NOMO-1 treated with dmso at 0.1 percent for 144 hours (cell line): ENCODE data around the gene TMEM217.

ENCODE experiments used
- DNase-seq: peaks from one replicate; lab custom pipeline; 2025; ENCODE audit not compliant: unreplicated experiment; lab: John Stamatoyannopoulos, UW

Gene TMEM217

DNA sequence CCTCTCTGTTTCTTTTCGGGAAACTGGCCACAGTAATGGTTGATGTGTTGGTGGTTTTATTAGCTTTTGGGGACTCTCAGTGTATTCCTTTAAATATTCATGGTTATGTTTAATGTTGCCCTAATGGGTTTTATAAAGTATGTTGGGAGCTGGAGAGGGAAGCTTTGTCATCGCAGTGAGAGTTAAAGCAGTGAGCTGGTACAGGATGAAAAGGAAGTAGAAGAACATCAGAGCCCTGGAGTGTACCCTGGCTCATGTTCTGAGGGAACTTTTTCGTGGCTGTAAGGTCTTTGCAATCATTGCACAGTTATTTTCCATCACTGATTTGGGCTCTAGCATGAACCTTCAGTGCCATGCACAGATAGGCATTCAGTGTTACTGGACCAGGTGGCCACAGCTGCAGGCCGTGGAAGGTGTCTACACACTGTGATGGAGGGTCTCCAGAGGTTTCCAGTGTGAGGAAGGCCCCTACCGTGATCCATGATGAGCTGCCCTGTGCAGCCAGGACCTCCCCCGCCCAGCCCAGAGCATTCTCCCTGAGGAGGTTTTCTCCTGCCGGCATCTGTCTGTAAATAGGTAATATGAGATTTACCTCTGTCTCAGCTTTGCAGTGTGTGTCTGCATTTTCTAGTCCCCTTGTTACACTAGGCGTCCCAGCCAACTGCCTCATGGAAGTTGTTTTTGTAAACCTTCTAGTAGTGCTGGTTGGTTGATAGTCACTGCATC is 22.4 kb upstream of the TMEM217 start:
- peak; percentile 32 for DNase-seq

DNA sequence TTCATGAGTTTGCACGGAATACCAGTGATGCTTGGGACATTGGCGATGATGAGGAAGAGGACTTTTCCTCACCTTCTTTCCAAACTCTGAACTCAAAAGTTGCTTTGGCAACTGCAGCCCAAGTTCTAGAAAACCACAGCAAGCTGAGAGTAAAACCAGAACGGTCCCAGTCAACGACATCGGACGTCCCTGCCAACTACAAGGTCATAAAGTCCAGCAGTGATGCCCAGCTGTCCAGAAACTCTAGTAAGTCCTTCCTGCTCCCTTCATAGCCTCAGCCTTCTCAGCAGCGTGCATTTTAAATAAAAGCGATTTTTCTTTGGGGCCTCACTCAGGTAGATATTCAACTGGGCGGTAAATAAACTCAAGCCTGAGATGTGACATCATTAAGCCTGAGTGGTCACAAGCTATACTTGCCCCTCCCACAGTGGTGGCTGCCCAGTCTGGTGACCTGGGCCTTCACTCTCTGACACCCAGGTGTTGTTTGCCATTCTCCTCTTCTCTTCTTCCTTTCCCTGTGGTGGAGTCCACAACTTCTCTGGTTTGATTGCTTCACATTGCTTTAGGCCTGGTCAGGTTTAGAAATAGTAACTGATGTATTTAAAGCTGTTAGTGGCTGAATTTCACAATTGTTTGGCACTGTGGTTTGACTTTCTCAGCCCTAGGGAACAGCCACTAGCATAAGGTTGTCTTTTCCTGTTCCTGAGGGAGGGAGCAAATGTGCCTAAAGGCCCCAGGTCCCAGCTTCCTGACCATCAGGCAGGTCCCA is 21.6 kb upstream of the TMEM217 start:
- DNase-seq: peak; percentile 76

DNA sequence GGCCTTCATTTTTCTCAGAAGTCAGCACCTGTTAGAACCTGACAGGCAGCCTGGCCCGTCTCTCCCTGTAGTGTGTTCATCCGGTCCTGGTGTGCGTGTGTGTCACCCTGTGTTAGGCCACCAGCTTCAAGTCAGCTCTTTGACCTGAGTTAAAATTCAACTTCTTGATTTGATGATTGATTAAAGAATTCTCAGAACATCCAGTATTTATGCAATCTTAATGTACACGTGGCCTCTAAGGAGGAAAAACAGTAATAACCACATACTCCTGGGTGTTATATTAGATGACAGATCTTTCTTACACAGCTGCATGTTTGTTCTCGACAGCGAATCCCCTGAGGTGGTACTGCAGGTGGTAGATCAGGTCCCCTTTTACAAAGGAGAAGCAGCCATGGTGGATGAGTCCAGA is 19.1 kb upstream of the TMEM217 start:
- no peak for DNase-seq

DNA sequence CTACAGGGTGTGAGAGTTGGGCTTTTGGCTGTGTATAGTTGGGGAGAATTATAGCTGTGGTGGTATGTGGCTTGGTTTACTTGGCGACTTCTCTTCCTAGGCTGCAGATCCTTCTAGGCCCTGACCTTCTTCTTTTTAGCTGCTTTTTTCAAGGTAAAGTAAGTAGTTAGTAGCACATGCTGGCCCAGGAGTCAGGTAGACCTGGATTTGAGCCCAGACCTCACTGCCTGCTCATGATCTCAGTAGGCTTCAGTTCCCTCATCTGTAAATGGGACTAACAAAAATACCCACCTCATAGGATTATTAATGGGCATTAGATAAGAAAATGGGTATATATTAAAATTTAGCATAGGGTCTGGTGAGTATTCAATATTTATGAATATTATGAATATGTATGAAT is 17.4 kb upstream of the TMEM217 start:
- no peak for DNase-seq

DNA sequence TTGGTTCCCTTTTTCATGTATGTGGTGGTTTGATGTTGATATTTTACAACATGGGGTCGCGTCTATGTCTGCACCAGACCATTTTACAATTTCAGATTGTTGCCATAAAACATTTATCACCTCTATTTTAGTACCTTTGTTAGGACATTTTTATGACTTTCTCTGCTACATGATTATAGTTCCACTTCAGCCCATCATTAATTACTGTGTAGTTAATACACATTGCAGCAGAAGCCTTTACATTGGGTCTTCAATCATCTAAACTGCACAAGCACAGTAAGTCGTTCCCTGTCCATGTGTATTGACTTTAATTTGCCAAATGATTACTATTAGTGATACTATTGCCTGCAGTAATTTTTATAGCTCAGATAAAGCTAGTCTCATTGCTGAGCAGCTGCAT is 15.7 kb upstream of the TMEM217 start:
- no peak for DNase-seq

DNA sequence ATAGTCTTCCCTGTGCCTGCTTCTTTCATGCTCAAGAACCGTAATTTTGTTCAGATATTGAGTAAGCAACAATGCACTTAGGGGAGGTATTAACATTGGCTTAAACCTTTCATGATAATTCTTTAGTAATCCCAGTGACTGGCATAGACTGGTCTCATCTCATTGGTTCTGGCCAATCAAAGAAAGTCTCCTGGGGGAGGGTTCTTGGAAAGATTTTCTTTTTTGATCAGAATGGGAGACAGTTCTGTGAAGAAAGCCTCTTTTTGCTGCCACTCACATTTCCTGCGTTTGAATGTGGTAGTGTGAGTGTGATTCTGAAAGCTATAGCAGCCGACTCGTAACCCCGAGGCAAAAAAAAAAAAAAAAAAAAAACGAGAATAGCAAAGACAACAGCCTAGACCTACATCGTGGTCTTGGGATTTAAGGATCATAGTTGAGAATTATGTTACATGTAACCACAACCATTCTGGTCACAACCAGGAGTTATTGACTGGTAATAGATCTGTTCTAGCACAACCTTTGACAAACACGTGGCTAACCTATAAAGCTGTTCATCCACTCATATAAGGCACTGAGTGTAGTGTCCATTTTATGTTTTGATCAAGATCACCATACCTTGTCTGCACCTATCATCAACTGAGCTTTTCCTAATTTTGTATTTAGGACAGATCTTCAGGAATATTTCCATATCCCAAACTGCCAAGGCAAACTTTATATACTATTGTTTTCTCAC is 15.1 kb upstream of the TMEM217 start:
- no peak for DNase-seq

DNA sequence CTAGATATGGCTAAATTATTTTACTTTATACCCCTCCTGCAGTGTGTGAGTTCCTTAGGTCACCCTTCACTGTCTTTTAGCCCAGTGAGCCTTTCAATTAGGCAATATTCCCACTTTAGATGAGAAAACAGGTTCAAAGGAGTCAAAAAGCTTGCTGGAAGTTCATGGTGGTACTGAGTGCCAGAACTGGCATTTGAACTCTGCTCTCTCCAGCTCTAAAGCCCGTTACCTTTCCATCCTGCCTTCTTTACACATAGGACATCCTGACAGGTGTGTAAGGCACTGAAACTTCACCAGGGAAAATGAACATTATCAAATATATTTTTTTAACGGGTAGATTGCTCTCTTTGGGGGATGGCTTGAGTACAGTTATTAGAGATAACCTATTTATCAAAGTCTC is 11.2 kb upstream of the TMEM217 start:
- DNase-seq: no peak

DNA sequence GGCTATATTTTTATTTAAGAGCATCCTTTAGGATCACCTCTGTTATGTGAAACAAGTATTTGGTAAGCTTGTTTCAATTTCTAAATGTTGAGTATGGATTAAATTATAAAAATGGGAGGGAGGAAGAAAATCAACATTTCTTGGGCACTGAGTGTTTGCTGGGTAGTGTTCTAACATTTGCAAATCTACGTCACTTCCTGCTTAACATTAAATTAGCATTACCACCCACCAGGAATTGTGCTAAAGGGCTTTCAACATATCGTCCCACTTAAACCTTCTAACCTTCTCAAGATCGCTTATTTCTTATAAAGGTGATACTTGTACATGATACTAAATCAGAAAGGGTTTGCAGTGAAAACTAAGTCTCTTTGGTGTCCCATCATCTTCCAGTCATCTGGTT is 7.9 kb upstream of the TMEM217 start:
- DNase-seq: no peak

DNA sequence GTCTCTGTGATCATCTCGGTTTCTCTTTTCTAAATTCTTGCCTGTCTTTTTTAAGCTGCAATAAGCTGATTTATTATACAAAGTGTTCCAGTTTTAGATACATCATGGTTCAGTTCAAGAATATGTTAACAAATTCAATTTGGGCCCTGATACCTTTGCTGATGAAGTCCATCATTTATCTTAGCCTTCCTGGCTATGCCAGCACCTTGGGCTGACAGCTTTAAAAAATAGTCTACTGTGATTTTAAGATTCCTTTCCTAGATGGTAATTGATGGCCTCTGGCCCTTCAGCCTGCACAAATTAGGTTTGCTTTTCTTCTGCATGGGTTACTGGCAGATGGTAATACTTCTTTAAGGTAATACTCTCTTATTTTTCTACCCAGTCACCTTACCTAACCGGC is 7.1 kb upstream of the TMEM217 start:
- DNase-seq: no peak

DNA sequence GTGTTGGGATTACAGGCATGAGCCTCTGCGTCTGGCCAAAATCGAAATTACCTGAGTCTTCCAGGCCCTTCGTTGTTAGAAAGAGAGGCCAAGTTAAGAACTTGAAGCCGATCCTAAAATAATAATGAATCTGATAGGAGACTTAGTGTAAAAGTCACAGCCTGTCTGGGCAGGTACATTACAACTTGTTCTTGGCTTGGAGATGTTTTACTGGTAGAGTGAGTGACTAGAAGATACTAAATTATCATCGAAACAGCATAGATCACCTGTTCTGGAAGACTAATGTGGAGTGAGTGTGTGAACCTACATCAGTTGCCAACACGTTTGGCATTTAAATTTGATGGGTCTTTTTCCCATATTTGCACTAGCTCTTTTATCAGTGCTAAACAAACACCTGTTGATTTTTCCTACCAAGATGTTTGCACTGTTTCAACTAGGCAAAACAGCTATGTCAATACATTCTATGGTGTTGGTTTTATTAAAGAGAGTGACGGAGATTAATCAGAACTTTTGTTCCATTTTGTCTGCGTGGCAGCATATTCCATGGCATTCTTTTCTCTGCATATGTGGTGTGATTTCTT is 4.6 kb upstream of the TMEM217 start:
- DNase-seq: no peak

DNA sequence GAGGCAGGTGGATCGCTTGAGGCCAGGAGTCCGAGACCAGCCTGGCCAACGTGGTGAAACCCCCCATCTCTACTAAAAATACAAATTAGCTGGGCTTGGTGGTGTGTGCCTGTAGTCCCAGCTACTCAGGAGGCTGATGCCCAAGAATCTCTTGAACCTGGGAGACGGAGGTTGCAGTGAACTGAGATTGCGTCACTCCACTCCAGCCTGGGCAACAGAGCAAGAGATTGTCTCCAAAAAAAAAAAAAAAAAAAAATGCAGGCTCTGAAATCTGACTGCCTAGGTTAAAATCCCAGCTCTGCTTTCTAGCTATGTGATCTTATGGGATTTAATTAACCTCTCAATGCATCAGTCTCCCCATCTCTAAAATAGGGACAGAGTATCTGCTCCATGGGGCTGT is 3.3 kb upstream of the TMEM217 start:
- no peak for DNase-seq

DNA sequence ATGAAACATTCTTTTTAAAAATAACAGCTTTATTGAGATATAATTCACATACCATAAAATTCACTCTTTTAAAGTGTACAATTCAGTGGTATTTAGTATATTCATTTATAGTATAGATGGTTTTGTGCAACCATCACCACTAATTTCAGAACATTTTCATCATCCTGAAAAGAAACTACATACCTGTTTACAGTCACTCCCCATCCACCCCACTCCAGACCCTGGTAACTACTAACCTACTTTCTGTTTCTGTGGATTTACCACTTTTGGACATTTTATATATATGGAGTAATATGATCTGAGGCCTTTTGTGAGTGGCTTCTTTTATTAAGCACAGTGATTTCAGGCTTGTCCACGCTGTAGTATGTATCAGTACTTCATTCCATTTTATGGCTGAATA is 2.5 kb upstream of the TMEM217 start:
- no peak for DNase-seq

DNA sequence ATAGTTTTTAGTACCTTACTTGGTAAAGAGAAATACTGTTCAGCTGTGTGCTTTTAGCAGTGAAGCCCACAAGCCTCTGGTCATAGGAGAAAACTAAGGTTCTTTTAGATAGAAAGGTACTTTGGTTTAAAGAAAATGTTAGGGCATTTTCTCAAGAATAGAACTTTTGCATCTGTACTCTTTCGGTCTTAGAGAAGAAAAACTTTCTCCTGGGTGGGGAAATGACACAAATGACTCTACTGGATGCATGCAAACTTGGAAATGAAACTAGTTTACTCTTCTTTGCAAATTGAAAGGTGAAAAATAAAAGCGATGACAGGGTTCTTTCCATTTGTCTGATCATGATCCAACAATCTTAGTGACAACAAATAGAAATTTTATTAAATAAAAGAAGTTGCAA is 2.1 kb upstream of the TMEM217 start:
- no peak for DNase-seq

DNA sequence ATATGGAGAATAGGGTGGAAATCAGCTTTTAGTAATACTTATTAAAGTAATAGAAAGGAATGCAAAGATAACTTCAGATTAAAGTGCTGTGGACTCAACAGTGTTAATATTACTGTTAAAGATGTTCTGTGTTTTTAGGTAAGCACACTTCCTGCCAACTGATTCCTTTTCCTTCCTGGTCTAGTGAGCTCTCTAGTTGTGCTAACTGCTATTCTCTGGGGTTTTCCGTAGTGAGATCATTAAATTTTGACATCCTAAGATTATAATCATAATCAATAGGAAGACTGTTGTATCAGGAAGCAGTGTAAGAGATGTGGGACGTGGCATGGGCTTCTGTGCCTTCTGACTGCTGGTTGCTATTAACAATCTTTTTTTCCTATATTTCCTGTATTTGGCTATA is 1.2 kb upstream of the TMEM217 start:
- DNase-seq: no peak

DNA sequence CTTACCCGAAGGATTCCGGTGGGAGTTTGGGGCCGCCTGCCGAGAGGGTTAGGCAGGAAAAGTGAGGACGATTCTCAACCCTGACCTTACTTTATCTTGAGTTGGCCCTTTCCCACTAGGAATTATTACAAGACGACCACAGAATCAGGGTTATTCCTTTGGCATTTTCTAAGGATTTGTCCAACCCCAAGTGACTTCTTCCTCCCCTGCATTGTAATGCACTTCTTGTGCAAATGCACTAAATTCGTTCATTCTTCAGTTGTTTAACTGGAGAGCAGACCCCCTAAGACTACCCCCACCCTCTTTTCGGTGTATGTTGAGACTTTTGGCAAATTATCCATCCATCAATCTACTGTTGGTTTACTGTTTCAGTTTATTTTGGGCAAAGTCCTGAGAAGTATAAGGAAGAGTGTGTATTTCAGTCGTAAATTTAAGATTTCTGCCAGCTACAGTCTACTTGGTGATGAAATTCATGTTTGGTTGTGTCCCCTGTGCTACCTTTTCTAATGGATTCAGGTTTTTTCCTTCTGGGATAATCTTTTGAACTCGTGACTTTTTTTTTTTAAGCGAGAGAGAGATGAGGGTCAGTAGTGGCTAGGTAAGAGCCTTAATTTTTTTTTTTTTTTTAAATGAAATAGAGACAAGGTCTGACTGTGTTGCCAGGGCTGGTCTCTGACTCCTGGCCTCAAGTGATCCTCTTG is 611 bp upstream of the TMEM217 start:
- no peak for DNase-seq

DNA sequence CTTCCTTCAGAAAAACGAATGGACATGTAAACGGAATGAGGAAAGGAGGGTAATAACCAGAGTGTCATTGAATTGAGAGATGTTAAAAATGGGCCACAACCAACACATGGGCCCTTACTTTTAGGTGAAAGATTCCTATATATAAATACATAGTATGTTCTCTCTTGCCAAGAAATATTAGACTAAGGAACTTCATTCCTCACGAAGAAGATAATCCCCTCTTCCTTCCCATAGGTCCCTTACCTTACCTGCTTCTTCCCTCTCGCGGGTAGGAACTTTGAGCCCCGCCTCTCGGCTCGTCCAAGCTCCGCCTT is 667 bp downstream of the TMEM217 start:
- no peak for DNase-seq

DNA sequence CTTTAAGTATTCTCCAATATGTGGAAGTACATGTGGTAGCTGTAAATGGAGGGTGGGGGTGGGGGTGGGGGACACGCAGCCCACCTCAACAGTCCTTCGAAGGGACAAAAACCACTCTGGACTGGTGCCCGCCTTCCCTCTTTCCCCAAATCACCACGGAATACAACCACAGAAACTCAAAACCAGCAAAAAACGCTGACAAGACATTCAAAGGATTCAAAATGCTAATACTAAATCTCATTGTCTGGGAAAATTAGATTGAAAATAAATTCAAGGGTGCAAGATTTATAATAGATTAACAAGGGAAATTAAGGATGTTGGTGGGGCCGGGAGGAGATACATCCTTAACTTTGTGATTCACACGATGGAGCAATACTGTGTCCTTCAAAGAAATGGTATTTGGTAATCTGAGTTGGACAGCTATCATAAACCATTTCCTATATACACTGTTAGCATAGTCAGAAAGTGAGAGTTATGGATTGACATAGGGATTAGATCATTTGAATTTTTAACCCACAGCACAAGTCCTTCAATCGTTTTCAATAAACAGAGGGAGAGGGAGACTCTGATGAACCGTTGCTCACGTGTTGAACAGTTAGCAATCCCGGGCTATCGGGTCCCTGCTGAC is 1.1 kb downstream of the TMEM217 start:
- no peak for DNase-seq

DNA sequence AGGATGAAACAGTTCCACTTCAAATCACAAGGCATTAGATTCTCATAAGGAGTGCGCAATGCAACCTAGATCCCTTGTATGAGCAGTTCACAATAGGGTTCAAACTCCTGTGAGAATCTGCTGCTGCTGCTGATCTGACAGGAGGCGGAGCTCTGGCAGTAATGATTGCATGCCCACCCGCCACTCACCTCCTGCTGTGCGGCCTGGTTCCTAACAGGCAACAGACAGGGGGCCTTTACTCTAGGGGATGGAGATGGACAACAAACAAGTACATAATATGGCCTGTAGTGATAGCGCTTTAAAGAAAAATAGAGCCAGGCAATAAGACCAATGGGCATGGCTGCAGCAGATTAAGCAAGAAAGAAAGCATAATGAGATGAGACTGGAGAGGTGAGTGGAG is 3.1 kb downstream of the TMEM217 start:
- no peak for DNase-seq

DNA sequence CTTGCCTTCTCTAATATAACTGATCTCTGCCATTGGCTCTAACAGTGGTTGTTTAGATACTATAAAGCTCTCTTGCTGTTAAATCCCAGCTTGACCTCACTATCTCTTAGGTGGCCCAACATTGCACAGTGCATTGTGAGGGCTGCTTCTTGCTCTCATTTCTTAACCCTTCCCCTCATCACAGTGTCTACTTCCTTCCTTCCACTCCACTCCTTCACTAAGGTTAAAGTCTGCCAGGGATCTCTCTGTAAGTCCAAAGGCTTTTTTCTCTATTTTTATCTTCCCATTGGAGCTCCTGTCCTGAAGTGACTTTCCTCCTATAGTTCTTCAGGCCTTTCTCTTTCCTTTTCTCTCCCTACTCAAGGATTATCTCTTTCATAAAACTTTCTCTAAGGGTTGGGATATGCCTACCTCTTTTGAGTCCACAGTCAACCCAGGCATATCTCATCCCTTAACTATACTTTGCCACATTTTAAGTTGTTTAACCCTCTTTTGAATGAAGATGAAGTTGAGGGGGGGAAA is 4.4 kb downstream of the TMEM217 start:
- DNase-seq: no peak

DNA sequence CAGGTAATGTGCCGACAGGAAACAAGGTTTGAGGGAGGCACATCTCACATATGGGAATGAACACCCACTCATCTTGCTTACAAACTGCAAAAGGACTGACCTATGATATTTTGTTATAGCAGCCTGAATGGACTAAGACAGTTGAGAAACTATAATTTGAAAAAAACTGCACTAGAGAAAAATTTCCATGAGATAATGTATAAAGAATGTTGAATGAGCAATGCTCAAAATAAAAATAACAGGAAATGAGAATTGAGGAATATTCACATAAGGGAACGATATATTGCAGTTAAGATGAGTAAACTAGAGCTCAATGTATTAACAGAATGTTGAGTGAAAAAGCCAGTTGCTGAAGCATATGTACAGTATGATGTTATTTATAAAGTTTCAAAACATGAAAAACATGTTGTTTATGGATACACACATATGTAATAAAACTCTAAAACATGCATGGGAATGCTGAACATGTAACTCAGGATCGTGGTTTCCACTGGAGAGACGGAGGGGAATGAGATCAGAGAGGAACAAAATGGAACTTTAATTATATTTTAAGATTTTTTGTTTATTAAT is 6.6 kb downstream of the TMEM217 start:
- DNase-seq: no peak
